ENCODE measurements around the gene TSHZ2. TPM values are rescaled to one million over a fixed set of nuclear protein-coding genes. Genes with fewer than 3 reads are reported as not detected.

The TSHZ2 gene
- total and polyA plus RNA-seq, 2 of the 4 experiments (the other 2 are of a cell fraction): under 0.01 to 0.02 TPM

DNA sequence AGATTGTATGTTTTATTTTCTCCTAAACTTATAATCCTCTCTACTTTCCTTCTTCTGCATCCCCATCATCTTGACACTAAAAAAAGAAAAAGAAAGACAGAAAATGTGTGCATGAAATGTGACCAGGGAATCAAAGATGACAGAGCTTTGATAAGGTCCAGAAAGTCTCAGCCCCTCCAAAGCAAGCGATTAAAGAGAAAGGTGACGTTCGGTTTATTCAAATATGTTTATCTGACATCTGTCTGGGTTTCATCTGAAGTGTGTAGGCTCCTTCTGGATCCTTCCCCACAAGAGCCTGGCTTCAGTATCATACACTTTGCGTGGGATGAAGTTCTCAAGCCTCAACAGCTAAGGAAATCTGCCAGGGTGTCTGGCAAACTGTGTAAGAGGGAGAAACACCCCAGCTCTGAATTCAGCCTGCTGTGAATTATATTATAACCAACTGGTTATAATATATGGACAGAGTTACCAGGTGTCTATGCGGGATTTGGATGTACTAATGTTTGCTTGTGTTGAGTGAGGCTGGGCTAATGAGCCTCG is 358.5 kb downstream of the TSHZ2 start:
- Histone ChIP-seq H3K27me3 (ENCODE audit: control insufficient read depth, insufficient read depth, low read length) (no peaks in the 10 kb centered on the region), H2BK20ac (ENCODE audit: low read depth, low read length) (no peak overlapping the region), H3K9ac (ENCODE audit: low read depth, low read length) (no peak overlapping the region), H3K4me2 (ENCODE audit: low read depth, low read length) (no peak overlapping the region), H4K20me1 (ENCODE audit: insufficient read depth, low read length) (no peaks in the 10 kb centered on the region), H3K79me1 (ENCODE audit: low read depth in 1 of 2, low read length in 2 of 2) (no peaks in the 10 kb centered on the region), H2AK5ac (ENCODE audit: low read depth, low read length) (no peak overlapping the region), H2BK5ac (ENCODE audit: low read depth, low read length, poor library complexity, severe bottlenecking) (no peak overlapping the region), H3K9me1 (ENCODE audit: insufficient read depth, low read length) (no peaks in the 10 kb centered on the region; the same call in 1 of the 2 replicates), H3K9me3 (ENCODE audit: control insufficient read depth, insufficient read depth, low read length) (no peaks in the 10 kb centered on the region), H3K18ac (ENCODE audit: low read depth, low read length) (no peak overlapping the region), H3K27ac (ENCODE audit: insufficient read depth, low read length) (no peak overlapping the region), H3K4ac (ENCODE audit: low read depth, low read length) (no peak overlapping the region), H3K23ac (ENCODE audit: low read depth, low read length) (no peak overlapping the region), H4K91ac (ENCODE audit: insufficient read depth, low read depth, low read length) (no peak overlapping the region), H4K8ac (ENCODE audit: low read depth in 2 of 2, low read length in 2 of 2) (no peak overlapping the region), H3K56ac (ENCODE audit: extremely low read depth, insufficient read depth, low read length) (no peak overlapping the region), H2BK120ac (ENCODE audit: low read depth, low read length) (no peak overlapping the region), H3K36me3 (ENCODE audit: control insufficient read depth, insufficient read depth, low read length) (no peaks in the 10 kb centered on the region), H3K4me3 (ENCODE audit: insufficient read depth, low read depth, low read length) (no peak overlapping the region), H3K14ac (replicated peaks; ENCODE audit: low read depth, low read length) (no peak overlapping the region), H2BK15ac (ENCODE audit: low read depth, low read length) (no peak overlapping the region), H2AFZ (replicated peaks; ENCODE audit: low read length, poor library complexity) (no peak overlapping the region), H3K4me1 (ENCODE audit: control insufficient read depth, insufficient read depth, low read length) (no peaks in the 10 kb centered on the region; the same call in 1 of the 2 replicates), H2AK9ac (replicated peaks; ENCODE audit: low read depth, low read length, poor library complexity) (no peak overlapping the region), H4K5ac (ENCODE audit: low read depth, low read length) (no peak overlapping the region)
- dilution Hi-C loops (cut with HindIII; ENCODE audit: low sequenced_read_pairs, unreplicated experiment): no loop called here
- WGBS, 2 experiments (ENCODE audit: extremely low coverage in 2 of 2, insufficient read length in 1 of 2): 61% methylated on average over 3 of the region's 6 CpGs; no CpG with 5 or more reads in 1 of the 2 experiments
- intact Hi-C loops (cut with micrococcal nuclease): no loop called here
- ChIA-PET POLR2A (ENCODE audit: unreplicated experiment) (no interaction called here), CTCF (no interaction called here)
- no peak for ATAC-seq (ENCODE audit: low read depth)
- BruUV-seq (replicated peaks): no TSS peak
- DNase-seq: no peak
- TF ChIP-seq POLR2A (IDR thresholded peaks at IDR 0.05; ENCODE audit: low read depth, low read length) (no peak), RFX5 (IDR thresholded peaks at IDR 0.05; ENCODE audit: low read depth, low read length) (no peak), MAZ (IDR thresholded peaks at IDR 0.05; ENCODE audit: borderline replicate concordance, low read depth, low read length) (no peak), CEBPB (IDR thresholded peaks at IDR 0.05; ENCODE audit: low read depth, low read length) (no peak), RAD21 (IDR thresholded peaks at IDR 0.05; ENCODE audit: low read length) (no peak), RCOR1 (IDR thresholded peaks at IDR 0.05; ENCODE audit: insufficient replicate concordance, low read length) (no peak), CHD1 (IDR thresholded peaks at IDR 0.05; ENCODE audit: low read depth, low read length) (no peak), MAFK (IDR thresholded peaks at IDR 0.05; ENCODE audit: low read depth, low read length) (no peak), FOS (IDR thresholded peaks at IDR 0.05; ENCODE audit: low read depth, low read length) (no peak), SMC3 (IDR thresholded peaks at IDR 0.05; ENCODE audit: low read depth, low read length) (no peak), BHLHE40 (IDR thresholded peaks at IDR 0.05; ENCODE audit: low read depth, low read length) (no peak), MXI1 (IDR thresholded peaks at IDR 0.05; ENCODE audit: borderline replicate concordance, low read depth, low read length) (no peak), NFE2L2 (IDR thresholded peaks at IDR 0.05; ENCODE audit: low read depth, low read length) (no peak)
- TF ChIP-seq, protein P1, sequence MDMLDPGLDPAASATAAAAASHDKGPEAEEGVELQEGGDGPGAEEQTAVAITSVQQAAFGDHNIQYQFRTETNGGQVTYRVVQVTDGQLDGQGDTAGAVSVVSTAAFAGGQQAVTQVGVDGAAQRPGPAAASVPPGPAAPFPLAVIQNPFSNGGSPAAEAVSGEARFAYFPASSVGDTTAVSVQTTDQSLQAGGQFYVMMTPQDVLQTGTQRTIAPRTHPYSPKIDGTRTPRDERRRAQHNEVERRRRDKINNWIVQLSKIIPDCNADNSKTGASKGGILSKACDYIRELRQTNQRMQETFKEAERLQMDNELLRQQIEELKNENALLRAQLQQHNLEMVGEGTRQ (IDR thresholded peaks at IDR 0.05; ENCODE audit: low read depth, low read length): no peak
- TF ChIP-seq, protein P2, sequence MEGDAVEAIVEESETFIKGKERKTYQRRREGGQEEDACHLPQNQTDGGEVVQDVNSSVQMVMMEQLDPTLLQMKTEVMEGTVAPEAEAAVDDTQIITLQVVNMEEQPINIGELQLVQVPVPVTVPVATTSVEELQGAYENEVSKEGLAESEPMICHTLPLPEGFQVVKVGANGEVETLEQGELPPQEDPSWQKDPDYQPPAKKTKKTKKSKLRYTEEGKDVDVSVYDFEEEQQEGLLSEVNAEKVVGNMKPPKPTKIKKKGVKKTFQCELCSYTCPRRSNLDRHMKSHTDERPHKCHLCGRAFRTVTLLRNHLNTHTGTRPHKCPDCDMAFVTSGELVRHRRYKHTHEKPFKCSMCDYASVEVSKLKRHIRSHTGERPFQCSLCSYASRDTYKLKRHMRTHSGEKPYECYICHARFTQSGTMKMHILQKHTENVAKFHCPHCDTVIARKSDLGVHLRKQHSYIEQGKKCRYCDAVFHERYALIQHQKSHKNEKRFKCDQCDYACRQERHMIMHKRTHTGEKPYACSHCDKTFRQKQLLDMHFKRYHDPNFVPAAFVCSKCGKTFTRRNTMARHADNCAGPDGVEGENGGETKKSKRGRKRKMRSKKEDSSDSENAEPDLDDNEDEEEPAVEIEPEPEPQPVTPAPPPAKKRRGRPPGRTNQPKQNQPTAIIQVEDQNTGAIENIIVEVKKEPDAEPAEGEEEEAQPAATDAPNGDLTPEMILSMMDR (conservative IDR thresholded peaks at IDR 0.05; ENCODE audit: low read depth, low read length): no peak
- TF ChIP-seq, protein P3, sequence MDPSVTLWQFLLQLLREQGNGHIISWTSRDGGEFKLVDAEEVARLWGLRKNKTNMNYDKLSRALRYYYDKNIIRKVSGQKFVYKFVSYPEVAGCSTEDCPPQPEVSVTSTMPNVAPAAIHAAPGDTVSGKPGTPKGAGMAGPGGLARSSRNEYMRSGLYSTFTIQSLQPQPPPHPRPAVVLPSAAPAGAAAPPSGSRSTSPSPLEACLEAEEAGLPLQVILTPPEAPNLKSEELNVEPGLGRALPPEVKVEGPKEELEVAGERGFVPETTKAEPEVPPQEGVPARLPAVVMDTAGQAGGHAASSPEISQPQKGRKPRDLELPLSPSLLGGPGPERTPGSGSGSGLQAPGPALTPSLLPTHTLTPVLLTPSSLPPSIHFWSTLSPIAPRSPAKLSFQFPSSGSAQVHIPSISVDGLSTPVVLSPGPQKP (IDR thresholded peaks at IDR 0.05; ENCODE audit: borderline replicate concordance, low read depth, low read length): no peak
- in situ Hi-C loops (cut with MboI; ENCODE audit: low sequenced_read_pairs): no loop called here

Measured in IMR-90 (cell line).